Measurements from ENCODE around the gene HSD17B7.

DNA sequence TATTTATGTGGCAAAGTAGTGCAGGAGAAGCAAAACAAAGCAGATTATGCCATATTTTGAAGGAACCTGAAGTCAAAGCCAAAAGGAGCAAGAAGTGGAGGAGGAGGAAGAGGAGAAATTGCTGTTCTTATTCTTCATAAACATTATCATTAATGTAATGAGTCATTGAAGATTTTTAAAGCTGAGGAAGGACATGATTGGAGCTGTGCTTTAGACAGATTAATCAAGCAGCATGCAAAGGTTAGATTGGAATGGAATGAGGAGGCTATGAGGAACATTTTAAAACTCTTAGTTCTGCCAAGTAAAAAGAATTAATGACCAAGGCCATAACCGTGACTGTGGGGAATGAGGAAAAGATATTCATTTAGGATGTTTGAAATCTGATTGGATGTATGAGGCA, 33.0 kb upstream of the HSD17B7 start:
- TF ChIP-seq EZH2 (IDR thresholded peaks at IDR 0.05; ENCODE audit: insufficient read depth, poor library complexity, severe bottlenecking) = no peak
- TF ChIP-seq EZH2phosphoT487 (IDR thresholded peaks at IDR 0.05; ENCODE audit: insufficient read depth, low read depth) = no peak
